22Rv1 (cell line): ENCODE measurements around the gene CYGB.

ENCODE experiments used
- H3K27ac ChIP-seq: fragments of 450-650 bp; 2 replicates; pipeline ENCODE4 v1.5.1; 2017
- CTCF ChIP-seq: fragments of 450-650 bp; IDR thresholded peaks from 2 replicates; pipeline ENCODE4 v1.5.1; 2017; ENCODE audit warnings: mild to moderate bottlenecking
- ZFX ChIP-seq: fragments of 450-650 bp; IDR thresholded peaks from 2 replicates; pipeline ENCODE4 v1.6.1; 2017; ENCODE audit warnings: antibody characterized with exemption, borderline replicate concordance

Gene CYGB

GRCh38 chr17:76581515-76581914 lies 44.0 kb upstream of the CYGB start:
- no peak for TF ChIP-seq ZFX
- TF ChIP-seq CTCF: no peak
- no peak overlapping the region for H3K27ac ChIP-seq

GRCh38 chr17:76579281-76579680 lies 41.8 kb upstream of the CYGB start:
- peak overlapping the region; percentile 72; the same call in 1 of the 2 replicates for H3K27ac ChIP-seq
- TF ChIP-seq ZFX (no peak), CTCF (no peak)

GRCh38 chr17:76578376-76578775 lies 40.9 kb upstream of the CYGB start:
- H3K27ac ChIP-seq: peak overlapping the region; percentile 72
- TF ChIP-seq CTCF (no peak), ZFX (no peak)

- peak overlapping the region; percentile 72 for H3K27ac ChIP-seq
- no peak for TF ChIP-seq ZFX
- no peak for TF ChIP-seq CTCF
Measured at GRCh38 chr17:76577876-76578275, 40.4 kb upstream of the CYGB start.

GRCh38 chr17:76576189-76576588 lies 38.7 kb upstream of the CYGB start:
- no peak for TF ChIP-seq ZFX
- H3K27ac ChIP-seq: no peak overlapping the region

- no peak overlapping the region for H3K27ac ChIP-seq
- TF ChIP-seq ZFX (no peak), CTCF (no peak)
Measured at GRCh38 chr17:76575570-76575969, 38.1 kb upstream of the CYGB start.

- no peak overlapping the region for H3K27ac ChIP-seq
- no peak for TF ChIP-seq ZFX
- no peak for TF ChIP-seq CTCF
Measured at GRCh38 chr17:76574166-76574565, 36.7 kb upstream of the CYGB start.

- H3K27ac ChIP-seq: no peak overlapping the region
Measured at GRCh38 chr17:76573096-76573495, 35.6 kb upstream of the CYGB start.

More at GRCh38 chr17:76573096-76573495, 35.6 kb upstream of the CYGB start:
- TF ChIP-seq CTCF (no peak), ZFX (no peak)
